Uterus (tissue), 4 donors: ENCODE results near the gene OAT. TPM values are rescaled to one million over a fixed set of nuclear protein-coding genes. Genes with fewer than 3 reads are reported as not detected.

Experiments used
- DNase-seq, 2 donors: peaks; one replicate each; pipeline ENCODE4 v3.0.0-alpha.2; 2019 to 2020
- H3K27ac ChIP-seq, 2 donors: fragments of 200-600 bp; sonication (generic); 1 replicate in 1 of 2; 2 replicates in 1 of 2; pipeline ENCODE4 v1.5.1; 2016 to 2018
- H3K27me3 ChIP-seq, 2 donors: fragments of 200-600 bp; sonication (generic); one replicate each; pipeline ENCODE4 v1.5.1; 2018 to 2019; ENCODE audit warnings: control low read depth in 1 of 2
- H3K36me3 ChIP-seq, 2 donors: fragments of 200-600 bp; sonication (generic); one replicate each; pipeline ENCODE4 v1.5.1; 2019; ENCODE audit warnings: control low read depth in 1 of 2
- H3K4me1 ChIP-seq, 2 donors: fragments of 200-600 bp; sonication (generic); one replicate each; pipeline ENCODE4 v1.5.1; 2018 to 2019; ENCODE audit warnings: control low read depth in 1 of 2
- H3K4me3 ChIP-seq, 2 donors: fragments of 200-600 bp; sonication (generic); 1 replicate in 1 of 2; 2 replicates in 1 of 2; pipeline ENCODE4 v1.5.1; 2018 to 2019; ENCODE audit warnings: mild to moderate bottlenecking in 1 of 2
- H3K9me3 ChIP-seq, 2 donors: fragments of 200-600 bp; sonication (generic); one replicate each; pipeline ENCODE4 v1.5.1; 2019; ENCODE audit warnings: control low read depth in 1 of 2
- CTCF ChIP-seq, 4 experiments: fragments of 200-600 bp in 2 of 4; fragments of 450-650 bp in 2 of 4; sonication (generic) in 2 of 4; IDR thresholded peaks; one replicate each; pipeline ENCODE4 v1.5.1; 2016 to 2019; ENCODE audit warnings: antibody characterized with exemption in 4 of 4, mild to moderate bottlenecking in 2 of 4, moderate library complexity in 1 of 4
- POLR2A ChIP-seq, 2 donors: fragments of 450-650 bp; IDR thresholded peaks; one replicate each; pipeline ENCODE4 v1.6.1; 2016; ENCODE audit warnings: antibody characterized with exemption in 2 of 2, mild to moderate bottlenecking in 1 of 2, moderate library complexity in 1 of 2
- intact Hi-C: fragments of 100-400 bp; cut with DNase I; formaldehyde crosslinking; loops from one replicate; pipeline ENCODE4 v1.15.1; 2023; ENCODE audit warnings: low total_unique reads
- total RNA-seq, 4 donors: library from RNA; depleted of rRNA in 3 of 4; stranded (reverse); fragments of >200 nt in 3 of 4; gene quantifications; one replicate each; pipeline versions ENCODE4 v1.1.0 to v1.2.4, GENCODE V29; 2014 to 2023
- donor health status: DM: yes; HTN: yes; CAD: no.

Gene OAT
- total RNA-seq, 4 donors from 2014 or later: 75.3 to 175 (median 97.6) TPM

- Histone ChIP-seq H3K27ac (no peak overlapping the region), H3K27me3 (no peaks in the 10 kb centered on the region), H3K9me3 (no peaks in the 10 kb centered on the region), H3K4me3 (no peak overlapping the region), H3K4me1 (no peaks in the 10 kb centered on the region), H3K36me3 (no peaks in the 10 kb centered on the region)
- TF ChIP-seq CTCF (IDR thresholded peaks at IDR 0.05) (no peak), POLR2A (IDR thresholded peaks at IDR 0.05) (no peak)
- no peak for DNase-seq
- intact Hi-C loops: no loop called here
These were observed 54.0 kb downstream of the OAT start for GRCh38 chr10:124364674-124365073.

- H3K4me3 ChIP-seq: no peak overlapping the region
- intact Hi-C loops: no loop called here
- H3K27me3 ChIP-seq: no peaks in the 10 kb centered on the region
These were observed 56.2 kb downstream of the OAT start for GRCh38 chr10:124362568-124362967.

GRCh38 chr10:124359336-124359832, 59.3 kb downstream of the OAT start:
- Histone ChIP-seq H3K4me1 (no peaks in the 10 kb centered on the region), H3K4me3 (no peak overlapping the region), H3K9me3 (no peaks in the 10 kb centered on the region), H3K27ac (no peak overlapping the region), H3K27me3 (no peaks in the 10 kb centered on the region), H3K36me3 (no peaks in the 10 kb centered on the region)
- DNase-seq: no peak
- intact Hi-C loops: no loop called here
- TF ChIP-seq CTCF (IDR thresholded peaks at IDR 0.05): no peak
- TF ChIP-seq POLR2A (IDR thresholded peaks at IDR 0.05): no peak

More at GRCh38 chr10:124362568-124362967, 56.2 kb downstream of the OAT start:
- DNase-seq: no peak
- Histone ChIP-seq H3K9me3 (no peaks in the 10 kb centered on the region), H3K27ac (no peak overlapping the region), H3K36me3 (no peaks in the 10 kb centered on the region), H3K4me1 (no peaks in the 10 kb centered on the region)
- TF ChIP-seq CTCF (IDR thresholded peaks at IDR 0.05) (no peak), POLR2A (IDR thresholded peaks at IDR 0.05) (no peak)

- H3K27ac ChIP-seq: no peak overlapping the region
- no peaks in the 10 kb centered on the region for H3K27me3 ChIP-seq
- H3K4me1 ChIP-seq: no peaks in the 10 kb centered on the region
- no peak for DNase-seq
- no peaks in the 10 kb centered on the region for H3K9me3 ChIP-seq
- TF ChIP-seq CTCF (IDR thresholded peaks at IDR 0.05): no peak
- TF ChIP-seq POLR2A (IDR thresholded peaks at IDR 0.05): no peak
- H3K36me3 ChIP-seq: no peaks in the 10 kb centered on the region
- intact Hi-C loops: no loop called here
- H3K4me3 ChIP-seq: no peak overlapping the region
These were observed 61.2 kb downstream of the OAT start for GRCh38 chr10:124357561-124357885.

GRCh38 chr10:124356701-124357560, 61.8 kb downstream of the OAT start:
- TF ChIP-seq CTCF (IDR thresholded peaks at IDR 0.05) (no peak), POLR2A (IDR thresholded peaks at IDR 0.05) (no peak)
- no peak for DNase-seq
- no peaks in the 10 kb centered on the region for H3K4me1 ChIP-seq
- H3K9me3 ChIP-seq: no peaks in the 10 kb centered on the region
- H3K27me3 ChIP-seq: no peaks in the 10 kb centered on the region
- H3K4me3 ChIP-seq: no peak overlapping the region
- intact Hi-C loops: no loop called here
- H3K27ac ChIP-seq: no peak overlapping the region
- no peaks in the 10 kb centered on the region for H3K36me3 ChIP-seq
